WERI-Rb-1 (cell line): ENCODE measurements around the gene PLA2G2E.

Source experiments
- DNase-seq: peaks from one replicate; pipeline ENCODE4 v3.0.0-alpha.2; 2020
- H3K27ac ChIP-seq: fragments of 250-450 bp; sonication (Bioruptor Pico); 2 replicates; pipeline ENCODE4 v1.5.1; 2020; ENCODE audit warnings: mild to moderate bottlenecking, moderate library complexity
- H3K27me3 ChIP-seq: fragments of 250-450 bp; sonication (Bioruptor Pico); 2 replicates; pipeline ENCODE4 v1.5.1; 2021; ENCODE audit warnings: mild to moderate bottlenecking, low read depth, moderate library complexity; ENCODE audit not compliant: insufficient read depth, severe bottlenecking
- H3K36me3 ChIP-seq: fragments of 250-450 bp; sonication (Bioruptor Pico); 2 replicates; pipeline ENCODE4 v1.5.1; 2020; ENCODE audit warnings: mild to moderate bottlenecking, moderate library complexity
- H3K4me3 ChIP-seq: 2 replicates; pipeline ENCODE4 v1.5.1; 2011; ENCODE audit warnings: low read depth, mild to moderate bottlenecking, control low read depth, low read length
- H3K9me3 ChIP-seq: fragments of 250-450 bp; sonication (Bioruptor Pico); 2 replicates; pipeline ENCODE4 v1.5.1; 2021; ENCODE audit warnings: mild to moderate bottlenecking, moderate library complexity; ENCODE audit not compliant: severe bottlenecking
- CTCF ChIP-seq: IDR thresholded peaks from 2 replicates; pipeline ENCODE4 v1.5.1; 2011; ENCODE audit warnings: low read depth, mild to moderate bottlenecking, control low read depth, inconsistent platforms, low read length

Gene PLA2G2E

GRCh38 chr1:19946971-19947370, 23.6 kb upstream of the PLA2G2E start:
- TF ChIP-seq CTCF = no peak
- no peaks in the 10 kb centered on the region for H3K27me3 ChIP-seq
- no peaks in the 10 kb centered on the region for H3K36me3 ChIP-seq
- no peak for DNase-seq
- H3K9me3 ChIP-seq = no peaks in the 10 kb centered on the region
- H3K4me3 ChIP-seq = no peak overlapping the region
- H3K27ac ChIP-seq = no peak overlapping the region

DNA sequence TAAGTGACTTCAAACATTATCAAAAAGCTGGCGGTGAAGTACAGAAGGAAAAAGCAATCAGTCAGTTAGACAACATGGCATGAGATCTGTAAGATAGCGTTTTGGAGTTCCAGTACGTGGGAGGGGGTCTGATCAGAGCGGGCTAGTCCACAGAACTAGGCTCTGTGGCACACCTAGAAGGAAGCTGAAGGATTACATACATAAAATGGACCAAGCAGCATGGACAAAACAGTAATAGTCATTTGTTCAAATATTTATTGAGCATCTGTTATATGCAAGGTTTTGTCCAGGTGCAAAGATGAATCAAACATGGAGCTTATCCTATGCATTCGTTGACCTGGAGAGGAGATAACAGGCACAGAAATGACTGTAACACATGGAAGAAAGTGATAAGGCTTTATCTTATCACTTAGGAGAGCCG, 22.9 kb upstream of the PLA2G2E start:
- no peak for TF ChIP-seq CTCF

DNA sequence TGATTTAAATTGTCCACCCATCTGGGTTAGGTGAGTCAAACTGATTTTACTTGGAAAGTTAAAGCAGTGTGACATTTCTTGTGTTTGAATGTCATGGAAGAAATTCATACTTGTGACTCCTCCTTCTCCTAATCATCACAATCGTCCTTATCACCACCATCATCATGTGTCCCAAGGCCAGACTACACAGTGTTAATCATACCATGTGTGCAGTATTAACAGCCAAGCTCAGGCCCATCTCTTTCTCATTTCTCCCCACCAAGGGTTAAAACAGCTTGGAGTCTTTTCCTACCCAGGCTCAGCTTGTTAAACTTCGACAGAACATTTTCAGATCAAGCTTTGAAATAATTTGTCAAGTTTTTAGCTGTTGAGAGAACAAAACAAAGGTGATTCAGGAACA, 22.5 kb upstream of the PLA2G2E start:
- Histone ChIP-seq H3K27me3 (no peaks in the 10 kb centered on the region), H3K9me3 (no peaks in the 10 kb centered on the region), H3K36me3 (no peaks in the 10 kb centered on the region), H3K4me3 (no peak overlapping the region), H3K27ac (no peak overlapping the region)
- no peak for DNase-seq
- no peak for TF ChIP-seq CTCF

More for the DNA sequence above, 22.9 kb upstream of the PLA2G2E start:
- Histone ChIP-seq H3K4me3 (no peak overlapping the region), H3K36me3 (no peaks in the 10 kb centered on the region), H3K27me3 (no peaks in the 10 kb centered on the region), H3K9me3 (no peaks in the 10 kb centered on the region), H3K27ac (no peak overlapping the region)
- DNase-seq = no peak

GRCh38 chr1:19942657-19943056, 19.2 kb upstream of the PLA2G2E start:
- Histone ChIP-seq H3K9me3 (no peaks in the 10 kb centered on the region), H3K27me3 (no peaks in the 10 kb centered on the region), H3K27ac (no peak overlapping the region), H3K4me3 (no peak overlapping the region), H3K36me3 (no peaks in the 10 kb centered on the region)
- DNase-seq = no peak
- no peak for TF ChIP-seq CTCF

DNA sequence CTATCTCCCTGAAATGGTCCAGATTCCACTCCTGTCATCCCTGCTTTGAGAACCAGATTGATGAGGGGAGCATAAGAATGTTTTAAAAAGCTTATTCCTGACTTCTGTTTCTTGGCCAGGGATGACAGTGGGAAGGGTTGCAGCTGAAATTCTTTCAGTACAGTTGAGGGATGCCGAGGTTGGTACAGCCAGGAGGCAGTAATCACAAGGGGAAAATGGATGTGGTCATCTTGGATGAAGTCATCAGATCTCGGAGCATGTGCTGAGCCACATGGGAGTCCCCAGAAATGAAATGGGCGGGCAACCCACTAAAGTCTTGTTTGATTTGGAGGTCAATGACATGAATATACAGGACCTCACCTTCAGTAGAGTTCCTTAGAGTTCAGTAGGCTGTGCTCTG, 18.7 kb upstream of the PLA2G2E start:
- no peak for DNase-seq
- no peak overlapping the region for H3K4me3 ChIP-seq
- no peak overlapping the region for H3K27ac ChIP-seq
- H3K9me3 ChIP-seq = no peaks in the 10 kb centered on the region
- no peaks in the 10 kb centered on the region for H3K27me3 ChIP-seq
- TF ChIP-seq CTCF = no peak
- no peaks in the 10 kb centered on the region for H3K36me3 ChIP-seq

GRCh38 chr1:19941206-19941568, 17.8 kb upstream of the PLA2G2E start:
- Histone ChIP-seq H3K36me3 (no peaks in the 10 kb centered on the region), H3K9me3 (no peaks in the 10 kb centered on the region), H3K27ac (no peak overlapping the region), H3K27me3 (no peaks in the 10 kb centered on the region), H3K4me3 (no peak overlapping the region)
- no peak for DNase-seq
- no peak for TF ChIP-seq CTCF
